Ishikawa (cell line): ENCODE measurements around the gene MYLIP.

Experiments used
- CEBPB ChIP-seq: IDR thresholded peaks from 2 replicates; pipeline ENCODE4 v1.6.1; 2012
- CREB1 ChIP-seq: IDR thresholded peaks from 2 replicates; pipeline ENCODE4 v1.6.1; 2012; ENCODE audit warnings: low read depth
- EGR1 ChIP-seq: IDR thresholded peaks from 2 replicates; pipeline ENCODE4 v1.6.1; 2012
- EP300 ChIP-seq: IDR thresholded peaks from 2 replicates; pipeline ENCODE4 v1.6.1; 2012; ENCODE audit warnings: borderline replicate concordance
- FOXM1 ChIP-seq: IDR thresholded peaks from 2 replicates; pipeline ENCODE4 v1.6.1; 2012; ENCODE audit warnings: low read depth, borderline replicate concordance
- NFIC ChIP-seq: IDR thresholded peaks from 2 replicates; pipeline ENCODE4 v1.6.1; 2012
- RAD21 ChIP-seq: IDR thresholded peaks from 2 replicates; pipeline ENCODE4 v1.6.1; 2012; ENCODE audit warnings: low read depth
- TAF1 ChIP-seq: IDR thresholded peaks from 2 replicates; pipeline ENCODE4 v1.6.1; 2012; ENCODE audit warnings: low read depth, mild to moderate bottlenecking
- TCF12 ChIP-seq: IDR thresholded peaks from 2 replicates; pipeline ENCODE4 v1.6.1; 2012; ENCODE audit warnings: low read depth
- TEAD4 ChIP-seq: IDR thresholded peaks from 2 replicates; pipeline ENCODE4 v1.6.1; 2012
- YY1 ChIP-seq: IDR thresholded peaks from 2 replicates; pipeline ENCODE4 v1.6.1; 2012; ENCODE audit warnings: low read depth
- ZBTB7A ChIP-seq: IDR thresholded peaks from 2 replicates; pipeline ENCODE4 v1.6.1; 2012; ENCODE audit warnings: low read depth
- TF ChIP-seq, protein P1 (sequence below): IDR thresholded peaks from 2 replicates; pipeline ENCODE4 v1.6.1; 2012; ENCODE audit warnings: low read depth, mild to moderate bottlenecking
- TF ChIP-seq, protein P2 (sequence below): IDR thresholded peaks from 2 replicates; pipeline ENCODE4 v1.6.1; 2012
- TF ChIP-seq, protein P3 (sequence below): IDR thresholded peaks from 2 replicates; pipeline ENCODE4 v1.6.1; 2012

The MYLIP gene

DNA sequence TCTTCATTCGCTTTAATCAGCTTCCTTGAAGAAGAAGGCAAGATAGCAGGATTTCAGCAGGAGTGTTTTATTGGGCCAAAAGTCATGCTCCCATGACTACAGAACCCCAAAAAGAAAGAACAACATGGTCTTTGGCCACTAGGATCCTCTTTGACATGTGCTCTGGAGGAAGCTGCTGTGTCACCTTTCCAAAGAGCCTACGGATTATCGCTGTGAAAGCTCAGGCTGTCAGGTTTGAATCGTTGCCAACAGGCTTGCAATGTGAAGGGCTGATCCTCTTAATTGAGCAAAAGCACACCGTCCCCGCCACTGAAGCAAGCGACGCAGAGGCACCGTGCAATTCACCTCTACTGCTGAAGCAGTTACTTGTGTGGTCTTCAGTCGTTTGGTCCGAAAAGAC is 29.0 kb downstream of the MYLIP start:
- TF ChIP-seq ZBTB7A (no peak), NFIC (no peak), YY1 (no peak), EGR1 (no peak), FOXM1 (no peak), TAF1 (no peak), TCF12 (no peak)
- TF ChIP-seq, protein P1, sequence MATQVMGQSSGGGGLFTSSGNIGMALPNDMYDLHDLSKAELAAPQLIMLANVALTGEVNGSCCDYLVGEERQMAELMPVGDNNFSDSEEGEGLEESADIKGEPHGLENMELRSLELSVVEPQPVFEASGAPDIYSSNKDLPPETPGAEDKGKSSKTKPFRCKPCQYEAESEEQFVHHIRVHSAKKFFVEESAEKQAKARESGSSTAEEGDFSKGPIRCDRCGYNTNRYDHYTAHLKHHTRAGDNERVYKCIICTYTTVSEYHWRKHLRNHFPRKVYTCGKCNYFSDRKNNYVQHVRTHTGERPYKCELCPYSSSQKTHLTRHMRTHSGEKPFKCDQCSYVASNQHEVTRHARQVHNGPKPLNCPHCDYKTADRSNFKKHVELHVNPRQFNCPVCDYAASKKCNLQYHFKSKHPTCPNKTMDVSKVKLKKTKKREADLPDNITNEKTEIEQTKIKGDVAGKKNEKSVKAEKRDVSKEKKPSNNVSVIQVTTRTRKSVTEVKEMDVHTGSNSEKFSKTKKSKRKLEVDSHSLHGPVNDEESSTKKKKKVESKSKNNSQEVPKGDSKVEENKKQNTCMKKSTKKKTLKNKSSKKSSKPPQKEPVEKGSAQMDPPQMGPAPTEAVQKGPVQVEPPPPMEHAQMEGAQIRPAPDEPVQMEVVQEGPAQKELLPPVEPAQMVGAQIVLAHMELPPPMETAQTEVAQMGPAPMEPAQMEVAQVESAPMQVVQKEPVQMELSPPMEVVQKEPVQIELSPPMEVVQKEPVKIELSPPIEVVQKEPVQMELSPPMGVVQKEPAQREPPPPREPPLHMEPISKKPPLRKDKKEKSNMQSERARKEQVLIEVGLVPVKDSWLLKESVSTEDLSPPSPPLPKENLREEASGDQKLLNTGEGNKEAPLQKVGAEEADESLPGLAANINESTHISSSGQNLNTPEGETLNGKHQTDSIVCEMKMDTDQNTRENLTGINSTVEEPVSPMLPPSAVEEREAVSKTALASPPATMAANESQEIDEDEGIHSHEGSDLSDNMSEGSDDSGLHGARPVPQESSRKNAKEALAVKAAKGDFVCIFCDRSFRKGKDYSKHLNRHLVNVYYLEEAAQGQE, result no peak

DNA sequence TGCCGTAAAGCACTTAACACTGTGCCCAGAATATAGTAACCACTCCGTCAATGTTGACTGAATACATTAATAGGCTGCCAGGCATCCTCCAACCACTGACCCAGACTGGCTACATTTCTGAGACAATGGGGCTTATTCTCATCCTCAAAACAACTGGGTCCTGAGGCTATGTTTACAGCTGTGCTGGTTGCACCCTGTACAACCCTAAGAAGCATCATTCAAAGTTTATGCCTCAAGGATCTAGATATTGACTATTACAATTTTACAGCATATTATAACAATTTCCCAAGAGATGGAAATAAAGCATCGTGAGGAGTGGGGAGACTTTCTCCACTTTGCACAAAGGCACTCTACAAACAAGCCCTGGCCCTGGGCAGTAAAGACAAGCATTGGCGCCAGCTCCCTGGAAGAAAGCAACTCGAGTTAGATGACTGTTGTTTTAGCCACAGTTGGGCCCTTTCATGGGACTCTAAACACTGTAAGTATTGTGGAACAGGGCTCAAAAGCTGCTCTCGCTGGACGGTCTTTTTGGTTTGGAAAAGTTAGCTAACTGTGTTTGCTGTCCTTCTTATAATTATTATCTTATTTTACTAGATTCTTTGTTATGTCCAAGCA is 30.2 kb downstream of the MYLIP start:
- TF ChIP-seq CEBPB, result no peak

DNA sequence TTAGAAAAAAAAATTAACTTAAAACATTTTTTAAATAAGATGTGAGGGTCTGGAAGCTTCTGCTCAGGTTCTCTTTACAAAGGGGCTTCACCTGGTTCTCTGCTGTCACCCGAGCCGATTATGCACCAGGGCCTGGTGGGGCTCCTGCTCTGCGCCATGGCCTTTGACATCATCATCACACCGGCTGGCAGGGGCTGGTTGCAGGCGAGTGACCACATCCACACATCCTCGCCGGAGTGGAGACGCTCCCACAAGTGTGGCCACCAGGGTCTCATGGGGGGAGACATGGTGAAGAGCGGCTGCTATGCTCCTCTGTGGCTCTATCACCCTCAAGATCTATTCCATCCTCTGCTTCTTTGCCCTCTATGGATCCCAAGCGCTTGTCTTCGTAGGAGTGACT is 31.9 kb downstream of the MYLIP start:
- TF ChIP-seq, protein P1, result no peak
- TF ChIP-seq EGR1 (no peak), FOXM1 (no peak), ZBTB7A (no peak), EP300 (no peak), NFIC (no peak), TCF12 (no peak), YY1 (no peak), TAF1 (no peak), CREB1 (no peak), RAD21 (no peak), CEBPB (no peak), TEAD4 (no peak)
- TF ChIP-seq, protein P2, sequence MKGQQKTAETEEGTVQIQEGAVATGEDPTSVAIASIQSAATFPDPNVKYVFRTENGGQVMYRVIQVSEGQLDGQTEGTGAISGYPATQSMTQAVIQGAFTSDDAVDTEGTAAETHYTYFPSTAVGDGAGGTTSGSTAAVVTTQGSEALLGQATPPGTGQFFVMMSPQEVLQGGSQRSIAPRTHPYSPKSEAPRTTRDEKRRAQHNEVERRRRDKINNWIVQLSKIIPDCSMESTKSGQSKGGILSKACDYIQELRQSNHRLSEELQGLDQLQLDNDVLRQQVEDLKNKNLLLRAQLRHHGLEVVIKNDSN, result no peak
- TF ChIP-seq, protein P3, sequence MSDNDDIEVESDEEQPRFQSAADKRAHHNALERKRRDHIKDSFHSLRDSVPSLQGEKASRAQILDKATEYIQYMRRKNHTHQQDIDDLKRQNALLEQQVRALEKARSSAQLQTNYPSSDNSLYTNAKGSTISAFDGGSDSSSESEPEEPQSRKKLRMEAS, result no peak

DNA sequence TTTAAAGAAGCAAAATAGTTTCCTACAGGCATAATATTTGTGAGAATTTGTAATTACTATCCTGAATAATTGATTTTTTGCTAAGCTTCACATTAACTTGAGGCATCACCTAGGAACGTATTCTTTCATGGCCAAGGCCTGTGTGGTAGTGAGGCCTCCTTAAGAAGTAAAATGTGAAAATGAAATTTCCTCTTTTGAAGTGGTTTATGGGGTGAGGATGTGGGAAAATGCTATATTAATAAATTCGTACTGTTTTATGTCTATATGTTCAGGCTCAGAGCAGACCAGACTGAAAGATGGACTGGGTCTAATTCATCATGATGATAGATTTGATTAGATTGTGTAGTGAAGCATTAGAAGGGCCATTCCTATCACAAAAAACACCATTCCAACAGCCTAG is 33.1 kb downstream of the MYLIP start:
- no peak for TF ChIP-seq TEAD4
- TF ChIP-seq, protein P2, result no peak
- no peak for TF ChIP-seq CREB1
- no peak for TF ChIP-seq EGR1
- no peak for TF ChIP-seq FOXM1
- TF ChIP-seq EP300, result no peak
- TF ChIP-seq TAF1, result no peak
- no peak for TF ChIP-seq TCF12
- TF ChIP-seq, protein P3, result no peak
- TF ChIP-seq CEBPB, result no peak
- no peak for TF ChIP-seq ZBTB7A
- TF ChIP-seq RAD21, result no peak
- TF ChIP-seq YY1, result no peak
- no peak for TF ChIP-seq NFIC
- TF ChIP-seq, protein P1, result no peak

DNA sequence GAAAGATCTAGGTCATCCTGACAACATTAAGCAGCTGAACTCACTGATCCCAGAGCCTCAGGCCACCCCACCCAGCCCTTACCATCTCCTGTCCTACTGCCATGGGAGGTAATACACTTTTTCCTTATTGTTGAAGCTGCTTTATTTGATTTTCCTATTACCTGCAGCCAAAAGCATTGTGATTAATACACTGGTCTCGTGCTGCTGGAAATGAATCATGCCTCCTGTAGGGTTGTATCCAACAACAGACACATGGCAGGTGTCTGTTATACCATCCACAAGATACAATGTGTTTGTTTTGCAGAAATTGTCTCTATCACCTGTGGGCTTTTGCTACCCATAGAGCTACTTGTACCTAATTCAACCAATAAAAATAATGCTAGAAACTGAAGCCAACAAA is 34.2 kb downstream of the MYLIP start:
- no peak for TF ChIP-seq TCF12
- TF ChIP-seq YY1, result no peak
- no peak for TF ChIP-seq CREB1
- TF ChIP-seq ZBTB7A, result no peak
- TF ChIP-seq, protein P1, result no peak
- TF ChIP-seq FOXM1, result no peak
- no peak for TF ChIP-seq RAD21
- TF ChIP-seq TEAD4, result no peak
- no peak for TF ChIP-seq TAF1
- no peak for TF ChIP-seq NFIC
- TF ChIP-seq EP300, result no peak
- TF ChIP-seq, protein P2, result no peak
- no peak for TF ChIP-seq EGR1
- TF ChIP-seq, protein P3, result no peak
- TF ChIP-seq CEBPB, result no peak
